H1 (cell line): ENCODE data around the gene TGFB1I1. TPM values are rescaled to one million over a fixed set of nuclear protein-coding genes. Genes with fewer than 3 reads are reported as not detected.

Experiments
- GTF2F1 ChIP-seq: IDR thresholded peaks from 2 replicates; pipeline ENCODE4 v1.6.1; 2012; ENCODE audit warnings: low read depth, low read length, improper control_type of control experiment, borderline replicate concordance
- USF2 ChIP-seq: IDR thresholded peaks from 2 replicates; pipeline ENCODE4 v1.6.1; 2011; ENCODE audit warnings: low read length, improper control_type of control experiment
- polyA plus RNA-seq, 7 experiments: library from polyadenylated mRNA; depleted of rRNA in 3 of 7; stranded (reverse) in 5 of 7; unstranded in 2 of 7; fragments of >200 nt in 5 of 7; fragments of 200-250 nt in 2 of 7; gene quantifications; 1 replicate in 5 of 7; 2 replicates in 1 of 7; 4 replicates in 1 of 7; pipeline versions ENCODE4 v1.2.1 to v1.2.3, GENCODE V29; 2011 to 2013; ENCODE audit warnings: missing spikeins in 2 of 7, mixed read lengths in 2 of 7
- total RNA-seq: library from RNA; stranded (reverse); fragmentation: NEBNext Ultra II Directional; extraction: Animal tissue kit (Norgen Biotek cat#: 25700); gene quantifications from 2 replicates; pipeline ENCODE4 v1.2.1, GENCODE V29; 2021

TGFB1I1 gene
- total and polyA plus RNA-seq, 2 of the 8 experiments (the other 6 are each of a cell fraction or from before 2014, with no cell fraction given) = 5.6 to 5.8 TPM

DNA sequence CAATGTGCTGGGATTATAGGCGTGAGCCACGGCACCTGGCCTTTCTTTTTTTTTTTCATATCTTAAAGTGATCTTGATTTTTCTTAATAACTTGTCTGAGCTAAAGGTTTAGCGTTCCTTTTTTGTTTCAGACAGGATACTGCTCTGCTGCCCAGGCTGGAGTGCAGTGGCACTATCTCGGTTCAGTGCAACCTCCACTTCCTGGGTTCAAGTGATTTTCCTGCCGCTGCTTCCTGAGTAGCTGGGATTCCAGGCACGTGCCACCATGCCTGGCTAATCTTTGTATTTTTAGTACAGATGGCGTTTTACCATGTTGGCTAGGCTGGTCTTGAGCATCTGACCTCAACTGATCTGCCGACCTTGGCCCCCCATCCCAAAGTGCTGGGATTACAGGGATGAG lies 32.2 kb downstream of the TGFB1I1 start (continued):
- no peak for TF ChIP-seq USF2
- no peak for TF ChIP-seq GTF2F1
